ENCODE results near the gene KDM3A.
A peak's percentile ranks its signal among the peaks of the same experiment; 100 is the strongest.

The KDM3A gene

GRCh38 chr2:86440631-86441391 is at the start of gene KDM3A:
TSS of gene KDM3A (plus strand) at chr2:86441371. CDS start at chr2:86442048, 677 bp downstream.
- DNase-seq (ENCODE audit: low spot score), result peak; percentile 87

- no peak for DNase-seq (ENCODE audit: low spot score)
Observed at GRCh38 chr2:86392873-86393518, 48.2 kb upstream of the KDM3A start.

- no peak for DNase-seq (ENCODE audit: low spot score)
Observed at GRCh38 chr2:86393521-86394491, 47.4 kb upstream of the KDM3A start.

GRCh38 chr2:86396291-86396785 is 44.8 kb upstream of the KDM3A start:
- peak; percentile 50 for DNase-seq (ENCODE audit: low spot score)

GRCh38 chr2:86397986-86398385 is 43.2 kb upstream of the KDM3A start:
- DNase-seq (ENCODE audit: low spot score), result no peak

GRCh38 chr2:86398500-86399474 is 42.4 kb upstream of the KDM3A start:
- no peak for DNase-seq (ENCODE audit: low spot score)

GRCh38 chr2:86400321-86400720 is 40.9 kb upstream of the KDM3A start:
- no peak for DNase-seq (ENCODE audit: low spot score)

- no peak for DNase-seq (ENCODE audit: low spot score)
Observed at GRCh38 chr2:86410581-86410980, 30.6 kb upstream of the KDM3A start.

- DNase-seq (ENCODE audit: low spot score), result no peak
Observed at GRCh38 chr2:86411396-86411795, 29.8 kb upstream of the KDM3A start.

- no peak for DNase-seq (ENCODE audit: low spot score)
Observed at GRCh38 chr2:86412007-86412406, 29.2 kb upstream of the KDM3A start.

GRCh38 chr2:86413296-86414094 is 27.7 kb upstream of the KDM3A start:
- DNase-seq (ENCODE audit: low spot score), result no peak

GRCh38 chr2:86414996-86415395 is 26.2 kb upstream of the KDM3A start:
- DNase-seq (ENCODE audit: low spot score), result no peak

- no peak for DNase-seq (ENCODE audit: low spot score)
Observed at GRCh38 chr2:86416146-86416545, 25.0 kb upstream of the KDM3A start.

GRCh38 chr2:86417961-86418360 is 23.2 kb upstream of the KDM3A start:
- no peak for DNase-seq (ENCODE audit: low spot score)

GRCh38 chr2:86420913-86421312 is 20.3 kb upstream of the KDM3A start:
- DNase-seq (ENCODE audit: low spot score), result no peak

GRCh38 chr2:86426271-86426670 is 14.9 kb upstream of the KDM3A start:
- no peak for DNase-seq (ENCODE audit: low spot score)

GRCh38 chr2:86429335-86429734 is 11.8 kb upstream of the KDM3A start:
- DNase-seq (ENCODE audit: low spot score), result no peak

GRCh38 chr2:86430368-86430767 is 10.8 kb upstream of the KDM3A start:
- no peak for DNase-seq (ENCODE audit: low spot score)

- no peak for DNase-seq (ENCODE audit: low spot score)
Observed at GRCh38 chr2:86433137-86433536, 8.0 kb upstream of the KDM3A start.

- no peak for DNase-seq (ENCODE audit: low spot score)
Observed at GRCh38 chr2:86434290-86434689, 6.9 kb upstream of the KDM3A start.
